ENCODE measurements around the gene TRPV4.

DNA sequence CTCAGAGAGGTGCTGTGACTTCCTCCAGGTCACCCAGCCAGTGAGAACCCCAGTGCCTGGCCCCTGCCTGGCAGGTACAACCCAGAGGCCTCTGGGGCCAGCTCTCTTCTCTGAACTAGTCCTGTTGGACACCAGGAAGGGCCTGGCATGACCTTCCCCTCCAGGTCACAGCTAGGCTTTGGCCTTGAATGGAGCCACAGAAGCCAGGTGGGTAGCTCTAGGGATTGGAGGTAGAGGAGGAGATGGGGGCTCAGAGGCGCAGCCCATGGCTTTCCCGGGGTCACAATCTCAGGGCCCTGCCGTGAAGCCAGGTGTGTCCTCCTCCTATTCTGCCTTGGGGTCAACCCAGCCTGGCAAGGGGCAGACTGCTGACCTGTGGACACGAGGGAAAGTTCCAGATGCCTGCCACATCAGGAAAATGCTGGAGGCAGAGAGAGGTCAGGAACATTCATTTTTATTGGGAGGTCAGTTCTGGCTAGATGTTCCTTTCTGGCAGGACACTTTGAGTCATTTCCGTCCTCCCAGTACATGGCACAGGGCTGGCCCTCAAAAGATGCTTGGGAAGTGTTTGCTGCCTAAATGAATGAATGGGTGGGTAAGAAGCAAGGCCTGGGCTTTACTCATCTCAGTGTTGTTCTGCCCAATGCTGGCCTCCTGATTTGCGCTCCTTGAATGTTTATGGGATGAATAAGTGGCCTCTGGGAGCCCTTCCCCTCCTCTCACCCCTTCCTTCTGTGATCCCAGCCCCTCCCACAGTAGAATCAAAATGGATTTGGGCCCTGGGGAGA is 94.1 kb downstream of the TRPV4 start:
- TF ChIP-seq, protein P1, sequence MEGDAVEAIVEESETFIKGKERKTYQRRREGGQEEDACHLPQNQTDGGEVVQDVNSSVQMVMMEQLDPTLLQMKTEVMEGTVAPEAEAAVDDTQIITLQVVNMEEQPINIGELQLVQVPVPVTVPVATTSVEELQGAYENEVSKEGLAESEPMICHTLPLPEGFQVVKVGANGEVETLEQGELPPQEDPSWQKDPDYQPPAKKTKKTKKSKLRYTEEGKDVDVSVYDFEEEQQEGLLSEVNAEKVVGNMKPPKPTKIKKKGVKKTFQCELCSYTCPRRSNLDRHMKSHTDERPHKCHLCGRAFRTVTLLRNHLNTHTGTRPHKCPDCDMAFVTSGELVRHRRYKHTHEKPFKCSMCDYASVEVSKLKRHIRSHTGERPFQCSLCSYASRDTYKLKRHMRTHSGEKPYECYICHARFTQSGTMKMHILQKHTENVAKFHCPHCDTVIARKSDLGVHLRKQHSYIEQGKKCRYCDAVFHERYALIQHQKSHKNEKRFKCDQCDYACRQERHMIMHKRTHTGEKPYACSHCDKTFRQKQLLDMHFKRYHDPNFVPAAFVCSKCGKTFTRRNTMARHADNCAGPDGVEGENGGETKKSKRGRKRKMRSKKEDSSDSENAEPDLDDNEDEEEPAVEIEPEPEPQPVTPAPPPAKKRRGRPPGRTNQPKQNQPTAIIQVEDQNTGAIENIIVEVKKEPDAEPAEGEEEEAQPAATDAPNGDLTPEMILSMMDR (IDR thresholded peaks at IDR 0.05), result no peak
- no peak for TF ChIP-seq POLR2A (IDR thresholded peaks at IDR 0.05)

Measured in uterus (tissue), 2 donors.